Neural cell (in vitro differentiated cells): ENCODE results near the gene SLC27A5. TPM values are rescaled to one million over a fixed set of nuclear protein-coding genes. Genes with fewer than 3 reads are reported as not detected.

Experiments used
- H2AFZ ChIP-seq: fragments of 200-600, 300-800 bp; sonication (generic), shearing (Covaris generic); 2 replicates; pipeline ENCODE4 v1.6.0; 2014; ENCODE audit warnings: low read depth, mild to moderate bottlenecking, antibody characterized with exemption, low read length, moderate library complexity
- H3F3A ChIP-seq: fragments of 200-600 bp; shearing (Covaris generic); 2 replicates; pipeline ENCODE4 v1.6.1; 2016; ENCODE audit warnings: mild to moderate bottlenecking, moderate library complexity, mixed read lengths, antibody characterized with exemption, low read length; ENCODE audit not compliant: insufficient read depth, poor library complexity, severe bottlenecking
- H3K27ac ChIP-seq: fragments of 200-600, 300-800 bp; sonication (generic), shearing (Covaris generic); 2 replicates; pipeline ENCODE4 v1.5.1; 2014; ENCODE audit warnings: mild to moderate bottlenecking, low read length, moderate library complexity
- H3K27me3 ChIP-seq: fragments of 300-800, 200-600 bp; sonication (generic), shearing (Covaris generic); 2 replicates; pipeline ENCODE4 v1.6.0; 2014; ENCODE audit warnings: mild to moderate bottlenecking, low read depth, low read length, moderate library complexity; ENCODE audit not compliant: insufficient read depth
- H3K36me3 ChIP-seq: fragments of 300-800, 200-600 bp; sonication (generic), shearing (Covaris generic); 2 replicates; pipeline ENCODE4 v1.5.1; 2014; ENCODE audit warnings: mild to moderate bottlenecking, antibody characterized with exemption, low read length, moderate library complexity; ENCODE audit not compliant: insufficient read depth
- H3K4me2 ChIP-seq: fragments of 300-800, 200-600 bp; sonication (generic), shearing (Covaris generic); 2 replicates; pipeline ENCODE4 v1.6.0; 2014; ENCODE audit warnings: mild to moderate bottlenecking, low read length
- H3K4me3 ChIP-seq: fragments of 300-800, 200-600 bp; sonication (generic), shearing (Covaris generic); 2 replicates; pipeline ENCODE4 v1.5.1; 2014; ENCODE audit warnings: mild to moderate bottlenecking, low read length, moderate library complexity
- H3K79me2 ChIP-seq: fragments of 200-600 bp; shearing (Covaris generic); replicated peaks from 2 replicates; pipeline ENCODE4 v1.6.0; 2014; ENCODE audit warnings: mild to moderate bottlenecking, low read length, moderate library complexity; ENCODE audit not compliant: insufficient read depth
- H3K9ac ChIP-seq: fragments of 300-800, 200-600 bp; sonication (generic), shearing (Covaris generic); 2 replicates; pipeline ENCODE4 v1.6.1; 2016; ENCODE audit warnings: mild to moderate bottlenecking, low read length, mixed read lengths
- H3K9me2 ChIP-seq: fragments of 200-600 bp; shearing (Covaris generic); 2 replicates; pipeline ENCODE4 v1.6.1; 2016; ENCODE audit warnings: mild to moderate bottlenecking, low read length, mixed read lengths; ENCODE audit not compliant: insufficient read depth
- H3K9me3 ChIP-seq: fragments of 200-600, 300-800 bp; sonication (generic), shearing (Covaris generic); 2 replicates; pipeline ENCODE4 v1.6.1; 2016; ENCODE audit warnings: mild to moderate bottlenecking, mixed run types, low read length, moderate library complexity, mixed read lengths
- H4K20me1 ChIP-seq: fragments of 200-600 bp; shearing (Covaris generic); 2 replicates; pipeline ENCODE4 v1.6.1; 2016; ENCODE audit warnings: mild to moderate bottlenecking, mixed run types; ENCODE audit not compliant: insufficient read depth
- CTCF ChIP-seq: fragments of 450-650 bp; IDR thresholded peaks from 2 replicates; pipeline ENCODE4 v1.5.1; 2014; ENCODE audit warnings: antibody characterized with exemption, mild to moderate bottlenecking, moderate library complexity; ENCODE audit not compliant: poor library complexity, severe bottlenecking
- EP300 ChIP-seq: fragments of 450-650 bp; conservative IDR thresholded peaks from 2 replicates; pipeline ENCODE4 v1.6.1; 2014; ENCODE audit warnings: antibody characterized with exemption, mild to moderate bottlenecking, moderate library complexity; ENCODE audit not compliant: poor library complexity, severe bottlenecking
- EZH2 ChIP-seq: fragments of 200-600, 300-800 bp; shearing (Covaris generic), sonication (generic); IDR thresholded peaks from 2 replicates; pipeline ENCODE4 v1.6.1; 2014; ENCODE audit warnings: antibody characterized with exemption, low read length, borderline replicate concordance, mild to moderate bottlenecking; ENCODE audit not compliant: insufficient read depth, poor library complexity, severe bottlenecking
- MXI1 ChIP-seq: fragments of 450-650 bp; conservative IDR thresholded peaks from 2 replicates; pipeline ENCODE4 v1.6.1; 2014; ENCODE audit warnings: antibody characterized with exemption, mild to moderate bottlenecking; ENCODE audit not compliant: poor library complexity, severe bottlenecking
- POLR2AphosphoS5 ChIP-seq: IDR thresholded peaks from 2 replicates; pipeline ENCODE4 v1.6.1; 2012
- RAD21 ChIP-seq: fragments of 450-650 bp; conservative IDR thresholded peaks from 2 replicates; pipeline ENCODE4 v1.6.1; 2014; ENCODE audit warnings: antibody characterized with exemption, mild to moderate bottlenecking, moderate library complexity
- REST ChIP-seq: IDR thresholded peaks from 2 replicates; pipeline ENCODE4 v1.6.1; 2012; ENCODE audit warnings: borderline replicate concordance
- SMC3 ChIP-seq: fragments of 450-650 bp; conservative IDR thresholded peaks from 2 replicates; pipeline ENCODE4 v1.6.1; 2014; ENCODE audit warnings: antibody characterized with exemption, mild to moderate bottlenecking, moderate library complexity; ENCODE audit not compliant: poor library complexity
- TAF1 ChIP-seq: IDR thresholded peaks from 2 replicates; pipeline ENCODE4 v1.6.1; 2012; ENCODE audit warnings: low read depth
- polyA plus RNA-seq: library from polyadenylated mRNA; depleted of rRNA; stranded (reverse); fragments of >200 nt; gene quantifications from 2 replicates; pipeline ENCODE4 v1.2.3, GENCODE V29; 2014

The SLC27A5 gene
- polyA plus RNA-seq, 1 donor from 2014 or later, result 14.9 TPM

- Histone ChIP-seq H3K4me2 (no peak overlapping the region), H3K27ac (no peak overlapping the region), H3K36me3 (peaks cover 3% of the 10 kb centered on the region), H3F3A (peaks cover 16% of the 10 kb centered on the region), H3K9ac (peak overlapping the region; percentile 98), H2AFZ (no peak overlapping the region), H3K9me3 (no peaks in the 10 kb centered on the region), H3K9me2 (no peaks in the 10 kb centered on the region), H3K4me3 (peak overlapping the region; percentile 76), H3K79me2 (peaks cover 19% of the 10 kb centered on the region), H3K27me3 (no peaks in the 10 kb centered on the region), H4K20me1 (peaks cover 6% of the 10 kb centered on the region)
- TF ChIP-seq EP300 (no peak), RAD21 (no peak), CTCF (no peak), TAF1 (no peak), POLR2AphosphoS5 (no peak), SMC3 (no peak), REST (no peak), EZH2 (no peak), MXI1 (no peak)
Observed at GRCh38 chr19:58555920-58556621, 44.3 kb upstream of the SLC27A5 start.

- Histone ChIP-seq H3F3A (peaks cover 16% of the 10 kb centered on the region), H3K9me3 (no peaks in the 10 kb centered on the region), H3K9ac (peak overlapping the region; percentile 87), H3K79me2 (peaks cover 19% of the 10 kb centered on the region), H3K4me2 (peak overlapping the region; percentile 73), H2AFZ (peak overlapping the region; percentile 66), H3K27me3 (no peaks in the 10 kb centered on the region), H3K27ac (peak overlapping the region; percentile 91), H3K4me3 (peak overlapping the region; percentile 89), H3K36me3 (peaks cover 3% of the 10 kb centered on the region), H3K9me2 (no peaks in the 10 kb centered on the region), H4K20me1 (peaks cover 6% of the 10 kb centered on the region)
- TF ChIP-seq EZH2 (no peak), TAF1 (no peak), MXI1 (no peak), REST (no peak), EP300 (no peak), SMC3 (no peak), RAD21 (no peak), POLR2AphosphoS5 (no peak), CTCF (no peak)
Observed at GRCh38 chr19:58555369-58555885, 43.6 kb upstream of the SLC27A5 start.
